Suppressor macrophage (primary cell): ENCODE measurements around the gene KLHL21.
"Not testable (repeated sequence)": the region's sequence is repeated elsewhere in the genome, so short reads cannot be mapped to it uniquely, and the experiment has no call there.

Source experiments
- DNase-seq, 4 experiments: peaks; one replicate each; pipeline ENCODE4 v3.0.0-alpha.2; 2020 to 2022

KLHL21 gene

GRCh38 chr1:6624710-6625583 lies 22.3 kb upstream of the KLHL21 start, which contains the start of gene THAP3:
THAP3 (plus strand) TSS chr1:6624868; CDS start chr1:6625219, 351 bp downstream.
- DNase-seq: peak; percentile 81 to 95 (median 88)

- DNase-seq: no peak
Observed at GRCh38 chr1:6623269-6623965, 20.7 kb upstream of the KLHL21 start.

DNA sequence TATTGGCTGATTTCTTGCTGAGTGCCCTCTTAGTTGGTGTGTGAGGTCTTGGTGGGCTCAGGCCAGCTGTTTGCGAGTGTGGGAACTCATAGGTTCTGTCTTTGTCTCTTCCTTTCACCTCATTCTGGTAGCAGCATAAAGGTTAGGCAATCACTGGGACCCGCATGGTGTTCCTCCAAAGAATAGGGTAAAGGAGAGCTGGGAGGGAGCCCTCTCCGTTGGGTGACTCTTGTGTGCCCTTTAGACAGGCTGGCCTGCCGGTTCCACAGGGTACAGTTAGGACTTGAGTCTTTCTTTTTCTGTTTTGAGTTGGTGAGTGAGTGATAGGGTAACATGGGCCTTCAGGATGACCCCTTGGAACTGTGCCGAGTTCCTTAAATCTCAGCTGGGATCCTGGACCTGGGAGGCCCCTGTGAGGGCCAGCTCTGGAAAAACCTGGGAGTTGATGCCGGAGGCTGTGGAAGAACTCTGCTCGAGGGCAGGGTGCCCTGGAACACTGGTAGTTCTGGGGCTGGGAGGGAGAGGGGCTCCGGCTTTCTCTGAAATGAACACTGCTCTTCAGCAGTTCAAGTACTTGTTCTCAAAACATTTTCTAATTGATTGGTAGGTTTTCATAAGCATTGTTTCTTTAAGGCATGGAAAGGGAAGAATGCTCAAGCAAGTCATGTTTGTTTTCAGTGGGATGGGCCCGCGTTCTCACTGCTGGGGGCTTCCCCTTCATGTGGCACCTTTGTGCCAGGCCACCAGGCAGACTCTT lies 19.9 kb upstream of the KLHL21 start:
- DNase-seq: no peak

GRCh38 chr1:6621429-6622391 lies 19.0 kb upstream of the KLHL21 start:
- no peak for DNase-seq

GRCh38 chr1:6619045-6619444 lies 16.4 kb upstream of the KLHL21 start:
- no peak for DNase-seq

DNA sequence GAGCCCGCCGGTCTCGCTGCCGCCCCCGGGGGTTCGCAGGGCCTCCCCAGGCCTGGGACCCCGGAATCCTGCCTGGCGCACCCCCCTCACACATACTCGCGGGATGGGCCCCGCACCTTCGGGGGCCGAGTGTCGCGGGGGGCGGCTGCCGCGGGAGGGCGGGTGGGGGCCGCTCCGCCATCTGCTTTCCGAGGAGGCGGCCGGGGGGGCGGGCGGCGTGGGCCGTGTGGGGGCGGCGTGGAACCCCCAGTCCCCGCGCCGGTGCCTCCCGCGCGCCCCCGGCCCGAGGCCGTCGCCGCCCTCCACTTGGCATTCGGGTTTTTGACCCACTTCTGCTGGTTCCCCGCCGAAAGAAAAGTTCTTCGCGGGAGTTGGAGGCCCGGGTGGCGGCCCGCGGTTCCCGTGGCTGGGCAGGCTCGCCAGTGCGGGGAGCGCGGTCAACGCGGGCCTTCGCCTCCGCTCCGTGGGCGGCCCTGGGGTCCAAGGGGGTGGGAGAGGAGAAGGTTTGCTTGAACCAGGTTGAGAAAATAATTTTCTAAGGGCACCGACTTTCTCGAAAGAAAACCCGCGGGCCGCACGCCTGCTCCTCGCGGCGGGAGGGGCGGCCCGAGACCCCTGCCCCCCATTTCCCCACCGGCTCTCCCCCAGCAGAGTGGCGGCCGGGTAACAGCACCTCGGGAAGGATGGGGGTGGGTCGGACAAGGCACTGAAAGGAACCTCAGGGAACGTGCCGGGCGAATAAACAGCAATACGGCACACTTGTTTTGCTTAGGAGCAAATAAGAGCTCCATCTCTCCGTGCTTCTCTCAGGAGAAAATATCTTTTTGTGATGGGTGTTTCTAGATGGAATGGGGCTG lies 12.5 kb upstream of the KLHL21 start:
- DNase-seq: peak in 2 of 4 experiments; percentile 12 to 47

DNA sequence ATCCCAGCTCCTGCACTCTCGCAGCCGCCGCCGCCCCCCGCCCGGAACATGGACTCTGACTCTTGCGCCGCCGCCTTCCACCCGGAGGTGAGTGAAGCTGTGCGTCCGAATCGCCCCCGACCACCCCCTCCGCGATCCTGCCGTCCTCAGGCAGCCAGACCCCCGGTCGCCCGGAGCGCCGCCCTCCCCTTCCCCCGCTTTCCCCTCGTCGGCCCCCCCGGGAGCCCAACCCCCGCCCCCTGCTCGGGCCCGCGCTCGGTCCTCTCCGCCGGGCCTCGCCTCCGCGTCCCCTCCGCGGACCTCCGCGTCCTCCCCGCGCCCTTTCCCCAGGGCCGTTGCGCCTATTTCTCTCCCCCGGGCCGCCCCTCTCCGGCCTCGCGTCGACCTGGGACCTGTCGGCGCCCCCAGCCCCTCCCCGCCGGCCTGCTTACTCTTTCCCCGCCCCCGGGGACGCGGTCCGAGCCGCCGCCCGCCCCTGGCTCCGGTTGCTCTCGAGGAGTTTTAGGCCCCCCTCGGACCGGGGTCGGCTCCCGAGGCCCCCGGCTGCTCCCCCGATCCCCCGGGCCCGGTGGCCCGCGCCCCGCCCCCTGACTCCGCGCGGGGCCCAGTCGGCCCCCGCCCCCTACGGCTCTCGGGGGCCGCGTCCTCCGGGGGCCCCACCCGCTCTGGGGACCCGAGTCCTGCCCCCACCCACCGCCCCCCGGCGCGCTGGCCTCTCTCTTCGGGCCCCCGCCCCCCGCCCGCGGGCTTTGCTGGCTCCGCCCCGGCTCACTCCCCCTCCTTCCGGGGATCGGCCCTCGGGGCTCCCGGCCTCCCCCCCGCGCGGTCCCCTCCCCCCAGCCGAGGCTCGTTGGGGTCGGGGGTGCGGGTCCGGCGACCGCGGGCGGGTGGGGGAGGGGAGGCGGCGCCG lies 11.6 kb upstream of the KLHL21 start:
- peak in 3 of 4 experiments; percentile 18 to 57 (median 51) for DNase-seq

GRCh38 chr1:6613361-6614018 lies 10.8 kb upstream of the KLHL21 start, which contains the start of gene PHF13:
PHF13 (plus strand) TSS chr1:6613731; CDS start chr1:6614067, 336 bp downstream.
- DNase-seq: peak; percentile 99 to 100 (median 100)

DNA sequence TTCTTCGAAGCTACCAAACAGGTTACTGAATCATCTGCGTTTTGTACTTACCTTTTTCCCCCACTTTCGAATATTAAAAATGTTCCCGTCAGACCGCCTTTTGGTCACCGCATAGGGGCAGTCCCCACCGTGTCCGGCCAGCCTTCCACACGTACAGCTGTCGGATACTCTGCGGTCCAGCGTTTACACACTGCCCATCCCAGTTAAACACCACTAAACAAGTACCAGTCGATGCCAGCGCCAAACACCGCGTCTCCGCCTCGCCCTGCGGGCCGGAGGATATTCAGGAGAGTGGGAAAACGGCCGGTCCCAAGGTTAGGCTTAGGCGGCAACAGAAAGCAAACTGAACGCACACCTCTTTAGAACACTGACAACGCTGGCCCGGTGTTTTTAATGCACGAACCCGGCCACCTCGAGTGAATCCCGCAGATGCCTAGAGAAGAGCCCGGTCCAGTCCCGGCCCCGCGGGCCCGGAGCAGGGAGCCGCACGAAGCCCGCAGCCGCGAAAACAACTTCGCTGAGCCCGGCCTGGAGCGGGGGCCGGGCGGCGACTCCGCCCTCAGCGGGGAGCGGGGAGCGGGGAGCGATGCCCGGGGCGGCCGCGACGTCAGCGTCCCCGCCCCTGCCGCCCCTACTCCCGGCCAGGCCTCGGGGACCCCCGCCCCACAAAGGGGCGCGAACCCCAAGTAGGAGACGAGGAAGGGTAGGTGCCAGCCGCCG lies 10.1 kb upstream of the KLHL21 start:
- peak; percentile 33 to 80 (median 47) for DNase-seq

GRCh38 chr1:6603915-6604558 lies 1.4 kb upstream of the KLHL21 start:
- DNase-seq: peak in 3 of 4 experiments; percentile 57 to 76 (median 70)

DNA sequence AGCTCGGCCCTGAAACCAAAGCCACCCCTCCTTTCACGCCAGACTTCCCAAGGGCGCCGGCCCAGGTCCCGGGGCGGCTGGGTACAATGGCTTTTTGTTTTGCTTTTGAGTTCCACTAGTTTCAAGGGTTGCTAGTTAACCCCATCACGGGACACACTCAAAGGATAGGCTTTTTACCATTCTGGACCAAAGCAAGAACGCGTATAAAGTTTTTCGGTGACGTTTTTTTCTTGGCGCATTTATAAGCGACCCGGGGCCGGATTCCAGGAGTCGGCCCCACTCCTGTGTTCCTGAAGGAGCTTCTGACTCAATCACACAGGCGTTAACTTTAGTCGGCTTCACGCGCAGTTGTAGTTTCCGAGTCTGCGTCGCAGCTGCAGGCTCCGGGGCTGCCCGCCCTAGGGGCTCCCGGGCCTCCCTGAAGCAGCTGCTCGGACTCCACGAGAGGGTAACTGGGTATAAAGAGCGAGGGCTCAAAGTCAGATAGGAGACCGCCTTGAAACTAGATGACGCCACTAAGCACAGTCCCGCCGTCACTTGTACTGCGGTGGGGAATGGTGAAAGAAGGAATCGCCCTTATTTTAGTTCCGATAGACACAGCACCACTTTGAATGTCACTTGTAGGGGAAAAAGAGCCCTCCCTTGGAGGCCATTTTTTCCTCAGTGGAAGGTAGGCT lies 707 bp upstream of the KLHL21 start:
- DNase-seq: peak; percentile 70 to 81 (median 73)

- DNase-seq: peak; percentile 17 to 58 (median 44)
Observed at GRCh38 chr1:6601923-6602668, 573 bp downstream of the KLHL21 start.

GRCh38 chr1:6601049-6601922 lies 1.4 kb downstream of the KLHL21 start:
- DNase-seq: peak; percentile 86 to 94 (median 89)

DNA sequence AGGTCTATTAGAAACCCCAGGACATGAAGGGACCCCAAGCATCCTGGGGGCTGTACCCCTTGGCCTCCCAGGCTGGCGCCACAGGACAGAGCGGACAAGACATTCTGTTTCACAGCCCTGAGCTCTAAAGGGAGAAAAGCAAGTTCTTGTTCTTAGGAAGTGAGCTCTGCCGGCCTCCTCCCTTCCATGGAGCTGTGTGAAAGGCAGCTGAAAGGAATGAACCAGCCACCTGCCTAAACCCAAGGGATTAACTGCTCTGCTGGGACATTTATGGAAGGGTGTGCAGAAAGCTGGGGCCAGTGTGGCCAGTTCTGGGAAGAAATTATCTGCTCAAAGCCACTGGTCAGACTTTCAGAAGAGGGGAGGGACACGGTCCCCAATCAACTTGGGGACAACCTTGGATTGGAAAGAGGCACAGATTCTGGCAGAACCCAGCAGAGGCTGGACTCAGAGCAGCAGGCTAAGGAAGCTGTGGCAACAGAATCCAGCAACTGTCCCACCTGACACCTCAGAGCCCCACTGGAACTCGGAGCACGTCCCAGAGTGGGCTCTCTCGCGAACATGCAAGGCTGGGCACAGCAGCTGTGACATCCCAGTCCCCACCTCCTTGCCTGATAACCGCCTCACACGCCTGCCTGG lies 2.1 kb downstream of the KLHL21 start:
- peak in 3 of 4 experiments; percentile 31 to 43 (median 33) for DNase-seq

DNA sequence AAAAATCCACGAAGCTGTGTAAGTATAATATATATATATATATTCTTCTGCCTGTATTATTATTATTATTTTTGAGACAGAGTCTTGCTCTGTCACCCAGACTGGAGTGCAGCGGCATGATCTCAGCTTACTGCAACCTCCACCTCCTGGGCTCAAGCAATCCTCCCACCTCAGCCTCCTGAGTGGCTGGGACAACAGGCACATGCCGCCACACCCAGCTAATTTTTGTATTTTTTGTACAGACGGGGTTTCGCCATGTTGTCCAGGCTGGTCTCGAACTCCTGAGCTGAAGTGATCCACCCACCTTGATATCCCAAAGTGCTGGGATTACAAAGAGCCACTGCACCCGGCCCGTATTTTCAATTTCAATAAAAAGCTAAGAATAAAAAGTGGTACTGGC lies 2.7 kb downstream of the KLHL21 start:
- not testable (repeated sequence) for DNase-seq
